Testis (tissue), 2 donors: ENCODE data around the gene FANCB.

ENCODE experiments used
- POLR2A ChIP-seq: fragments of 450-650 bp; IDR thresholded peaks from one replicate; pipeline ENCODE4 v1.6.1; 2017; ENCODE audit warnings: antibody characterized with exemption, mild to moderate bottlenecking, moderate library complexity
- TF ChIP-seq, protein P1 (sequence below), 3 experiments: fragments of 450-650 bp in 2 of 3; fragments of 200-600 bp in 1 of 3; sonication (generic) in 1 of 3; IDR thresholded peaks; one replicate each; pipeline ENCODE4 v1.5.1; 2016 to 2019; ENCODE audit warnings: antibody characterized with exemption in 3 of 3, mild to moderate bottlenecking in 2 of 3, moderate library complexity in 1 of 3

DNA sequence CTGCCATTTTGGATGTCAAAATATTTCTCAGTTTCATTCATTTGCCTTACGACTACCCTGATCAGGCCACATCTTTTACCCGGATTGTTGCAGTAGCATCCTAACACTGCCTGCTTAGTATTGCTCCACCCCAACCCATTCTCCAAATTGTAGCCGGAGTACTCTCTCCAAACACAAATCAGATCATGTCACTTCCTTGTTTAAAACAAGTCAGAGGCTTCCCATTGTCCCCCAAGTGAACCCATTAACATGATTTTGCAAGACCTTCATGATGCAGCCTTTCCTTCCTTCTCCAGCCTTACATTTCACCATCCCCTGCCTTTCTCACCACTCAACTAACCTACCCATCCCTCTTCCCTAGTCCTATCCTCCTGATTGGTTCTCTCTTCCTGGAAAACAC lies 53.1 kb downstream of the FANCB start:
- TF ChIP-seq, protein P1, sequence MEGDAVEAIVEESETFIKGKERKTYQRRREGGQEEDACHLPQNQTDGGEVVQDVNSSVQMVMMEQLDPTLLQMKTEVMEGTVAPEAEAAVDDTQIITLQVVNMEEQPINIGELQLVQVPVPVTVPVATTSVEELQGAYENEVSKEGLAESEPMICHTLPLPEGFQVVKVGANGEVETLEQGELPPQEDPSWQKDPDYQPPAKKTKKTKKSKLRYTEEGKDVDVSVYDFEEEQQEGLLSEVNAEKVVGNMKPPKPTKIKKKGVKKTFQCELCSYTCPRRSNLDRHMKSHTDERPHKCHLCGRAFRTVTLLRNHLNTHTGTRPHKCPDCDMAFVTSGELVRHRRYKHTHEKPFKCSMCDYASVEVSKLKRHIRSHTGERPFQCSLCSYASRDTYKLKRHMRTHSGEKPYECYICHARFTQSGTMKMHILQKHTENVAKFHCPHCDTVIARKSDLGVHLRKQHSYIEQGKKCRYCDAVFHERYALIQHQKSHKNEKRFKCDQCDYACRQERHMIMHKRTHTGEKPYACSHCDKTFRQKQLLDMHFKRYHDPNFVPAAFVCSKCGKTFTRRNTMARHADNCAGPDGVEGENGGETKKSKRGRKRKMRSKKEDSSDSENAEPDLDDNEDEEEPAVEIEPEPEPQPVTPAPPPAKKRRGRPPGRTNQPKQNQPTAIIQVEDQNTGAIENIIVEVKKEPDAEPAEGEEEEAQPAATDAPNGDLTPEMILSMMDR (IDR thresholded peaks at IDR 0.05) = no peak
- TF ChIP-seq POLR2A = no peak
